ENCODE measurements around the gene FYCO1. TPM values are rescaled to one million over a fixed set of nuclear protein-coding genes. Genes with fewer than 3 reads are reported as not detected.

FYCO1 gene
- total and polyA plus RNA-seq, 9 of the 15 experiments (the other 6 are each of a cell fraction or from before 2014, with no cell fraction given) = 2.1 to 13.8 (median 7.4) TPM

GRCh38 chr3:45957586-45957985 lies 38.0 kb downstream of the FYCO1 start:
- Histone ChIP-seq H3K27me3 (ENCODE audit: control insufficient read depth in 2 of 2, insufficient read depth in 2 of 2, low read length in 2 of 2) (no peaks in the 10 kb centered on the region), H3K27ac (ENCODE audit: extremely low read depth, low read depth, low read length) (no peak overlapping the region), H3K9me3 (replicated peaks; ENCODE audit: control insufficient read depth, insufficient read depth, low read depth, low read length) (no peaks in the 10 kb centered on the region), H3K79me2 (ENCODE audit: control insufficient read depth, insufficient read depth, low read length) (no peaks in the 10 kb centered on the region), H3K4me2 (ENCODE audit: insufficient read depth, low read length) (no peak overlapping the region), H3K9ac (ENCODE audit: insufficient read depth in 1 of 2, low read depth in 2 of 2, low read length in 2 of 2) (no peak overlapping the region), H3K4me3 (no peak overlapping the region), H2AFZ (ENCODE audit: low read depth, low read length) (no peak overlapping the region), H3K9me1 (ENCODE audit: control insufficient read depth, insufficient read depth, low read length) (peaks cover 3% of the 10 kb centered on the region), H3K36me3 (ENCODE audit: control insufficient read depth, insufficient read depth, low read length) (peaks cover 98% of the 10 kb centered on the region), H3K4me1 (replicated peaks in 1 of 2; ENCODE audit: control insufficient read depth in 2 of 2, insufficient read depth in 2 of 2, low read length in 2 of 2) (no peaks in the 10 kb centered on the region), H4K20me1 (replicated peaks; ENCODE audit: control insufficient read depth, insufficient read depth, low read length) (no peaks in the 10 kb centered on the region)
- no peak for FAIRE-seq
- POLR2A ChIA-PET = interaction anchor here (0.5 to 1.8 kb wide), 6 partner anchors 8 to 38 kb away, joined by 3 to 7 read pairs (median 4); no protein-coding TSS in a partner anchor
- no peak for ATAC-seq
- CTCF ChIA-PET (ENCODE audit: low intra/inter-chr PET ratio) = no interaction called here
- no peak for DNase-seq (ENCODE audit: extremely low read depth in 1 of 4, low spot score in 3 of 4)
- intact Hi-C loops (cut with micrococcal nuclease) (no loop called here), in situ Hi-C loops (cut with MboI) (no loop called here)
- BruUV-seq (replicated peaks) = no TSS peak
- 91% methylated on average over 5 of the region's 5 CpGs for WGBS (ENCODE audit: insufficient coverage, low coverage, missing lambda C conversion rate)
- TF ChIP-seq, protein P1, sequence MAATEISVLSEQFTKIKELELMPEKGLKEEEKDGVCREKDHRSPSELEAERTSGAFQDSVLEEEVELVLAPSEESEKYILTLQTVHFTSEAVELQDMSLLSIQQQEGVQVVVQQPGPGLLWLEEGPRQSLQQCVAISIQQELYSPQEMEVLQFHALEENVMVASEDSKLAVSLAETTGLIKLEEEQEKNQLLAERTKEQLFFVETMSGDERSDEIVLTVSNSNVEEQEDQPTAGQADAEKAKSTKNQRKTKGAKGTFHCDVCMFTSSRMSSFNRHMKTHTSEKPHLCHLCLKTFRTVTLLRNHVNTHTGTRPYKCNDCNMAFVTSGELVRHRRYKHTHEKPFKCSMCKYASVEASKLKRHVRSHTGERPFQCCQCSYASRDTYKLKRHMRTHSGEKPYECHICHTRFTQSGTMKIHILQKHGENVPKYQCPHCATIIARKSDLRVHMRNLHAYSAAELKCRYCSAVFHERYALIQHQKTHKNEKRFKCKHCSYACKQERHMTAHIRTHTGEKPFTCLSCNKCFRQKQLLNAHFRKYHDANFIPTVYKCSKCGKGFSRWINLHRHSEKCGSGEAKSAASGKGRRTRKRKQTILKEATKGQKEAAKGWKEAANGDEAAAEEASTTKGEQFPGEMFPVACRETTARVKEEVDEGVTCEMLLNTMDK (IDR thresholded peaks at IDR 0.05; ENCODE audit: borderline replicate concordance, insufficient read depth, low read depth, low read length, poor library complexity, severe bottlenecking) = no peak
- TF ChIP-seq HOXB6 (CRISPR knock-in tag; IDR thresholded peaks at IDR 0.05; ENCODE audit: borderline replicate concordance) (no peak), CCNT2 (IDR thresholded peaks at IDR 0.05; ENCODE audit: borderline replicate concordance, extremely low read depth, insufficient read length, low read depth, low read length) (no peak), ATF1 (CRISPR knock-in tag; IDR thresholded peaks at IDR 0.05) (no peak), ATF1 (tag; IDR thresholded peaks at IDR 0.05) (no peak), GABPA (tag; conservative IDR thresholded peaks at IDR 0.05; ENCODE audit: low read depth) (no peak), EHMT2 (IDR thresholded peaks at IDR 0.05) (no peak), KAT2B (IDR thresholded peaks at IDR 0.05; ENCODE audit: low read depth, low read length) (no peak), HDGF (IDR thresholded peaks at IDR 0.05) (no peak), EP300 (IDR thresholded peaks at IDR 0.05; ENCODE audit: low read length) (no peak), PTTG1 (tag; IDR thresholded peaks at IDR 0.05; ENCODE audit: low read depth) (no peak), MEIS2 (IDR thresholded peaks at IDR 0.05; ENCODE audit: partially characterized antibody) (no peak), SREBF1 (IDR thresholded peaks at IDR 0.05; ENCODE audit: borderline replicate concordance, low read depth, low read length) (no peak), HEY1 (CRISPR knock-in tag; IDR thresholded peaks at IDR 0.05; ENCODE audit: borderline replicate concordance) (no peak), FOXP4 (CRISPR knock-in tag; IDR thresholded peaks at IDR 0.05; ENCODE audit: borderline replicate concordance) (no peak), ARNT (IDR thresholded peaks at IDR 0.05) (no peak), TRIM28 (IDR thresholded peaks at IDR 0.05) (no peak), ZNF589 (CRISPR knock-in tag; IDR thresholded peaks at IDR 0.05; ENCODE audit: low read depth) (no peak), NRF1 (conservative IDR thresholded peaks at IDR 0.05 in 1 of 2, IDR thresholded peaks at IDR 0.05 in 1 of 2) (no peak)
- TF ChIP-seq, protein P2, sequence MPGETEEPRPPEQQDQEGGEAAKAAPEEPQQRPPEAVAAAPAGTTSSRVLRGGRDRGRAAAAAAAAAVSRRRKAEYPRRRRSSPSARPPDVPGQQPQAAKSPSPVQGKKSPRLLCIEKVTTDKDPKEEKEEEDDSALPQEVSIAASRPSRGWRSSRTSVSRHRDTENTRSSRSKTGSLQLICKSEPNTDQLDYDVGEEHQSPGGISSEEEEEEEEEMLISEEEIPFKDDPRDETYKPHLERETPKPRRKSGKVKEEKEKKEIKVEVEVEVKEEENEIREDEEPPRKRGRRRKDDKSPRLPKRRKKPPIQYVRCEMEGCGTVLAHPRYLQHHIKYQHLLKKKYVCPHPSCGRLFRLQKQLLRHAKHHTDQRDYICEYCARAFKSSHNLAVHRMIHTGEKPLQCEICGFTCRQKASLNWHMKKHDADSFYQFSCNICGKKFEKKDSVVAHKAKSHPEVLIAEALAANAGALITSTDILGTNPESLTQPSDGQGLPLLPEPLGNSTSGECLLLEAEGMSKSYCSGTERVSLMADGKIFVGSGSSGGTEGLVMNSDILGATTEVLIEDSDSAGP (CRISPR knock-in tag; IDR thresholded peaks at IDR 0.05) = no peak

Measured in K562 (cell line).